Stimulated activated CD4-positive, alpha-beta T cell treated with anti-CD3 and anti-CD28 coated beads, Interleukin-12 subunit alpha, Interleukin-12 subunit beta, amount 100 ng/mL, for 4 hours (primary cell): ENCODE measurements around the gene GTF2F2.

Source experiments
- DNase-seq: peaks from one replicate; pipeline ENCODE4 v3.0.0-alpha.2; 2020

GTF2F2 gene

GRCh38 chr13:45132369-45133064 is 12.2 kb downstream of the GTF2F2 start:
- no peak for DNase-seq

GRCh38 chr13:45133396-45134118 is 13.2 kb downstream of the GTF2F2 start:
- DNase-seq = no peak

GRCh38 chr13:45136741-45137504 is 16.6 kb downstream of the GTF2F2 start:
- no peak for DNase-seq

- DNase-seq = no peak
Observed at GRCh38 chr13:45137526-45137925, 17.2 kb downstream of the GTF2F2 start.

DNA sequence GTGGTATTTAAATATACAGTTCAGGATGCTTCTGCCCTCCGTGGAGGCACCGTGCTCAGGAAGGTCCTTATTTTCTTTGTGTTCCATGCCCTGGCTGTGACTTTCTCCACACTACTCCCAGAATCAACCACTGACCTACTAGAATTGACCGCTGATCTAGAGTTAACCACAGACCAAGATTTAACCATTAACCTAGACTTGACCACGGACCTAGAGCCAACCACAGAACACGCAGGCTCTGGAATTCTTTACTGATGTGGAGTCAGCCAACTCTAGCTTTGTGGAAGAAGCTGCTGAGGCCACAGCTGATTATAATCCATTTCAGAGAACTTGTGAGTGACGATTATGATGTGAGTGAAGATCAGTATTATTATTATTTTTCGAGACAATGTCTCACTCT is 18.0 kb downstream of the GTF2F2 start:
- no peak for DNase-seq

- no peak for DNase-seq
Observed at GRCh38 chr13:45141369-45141768, 21.1 kb downstream of the GTF2F2 start.

DNA sequence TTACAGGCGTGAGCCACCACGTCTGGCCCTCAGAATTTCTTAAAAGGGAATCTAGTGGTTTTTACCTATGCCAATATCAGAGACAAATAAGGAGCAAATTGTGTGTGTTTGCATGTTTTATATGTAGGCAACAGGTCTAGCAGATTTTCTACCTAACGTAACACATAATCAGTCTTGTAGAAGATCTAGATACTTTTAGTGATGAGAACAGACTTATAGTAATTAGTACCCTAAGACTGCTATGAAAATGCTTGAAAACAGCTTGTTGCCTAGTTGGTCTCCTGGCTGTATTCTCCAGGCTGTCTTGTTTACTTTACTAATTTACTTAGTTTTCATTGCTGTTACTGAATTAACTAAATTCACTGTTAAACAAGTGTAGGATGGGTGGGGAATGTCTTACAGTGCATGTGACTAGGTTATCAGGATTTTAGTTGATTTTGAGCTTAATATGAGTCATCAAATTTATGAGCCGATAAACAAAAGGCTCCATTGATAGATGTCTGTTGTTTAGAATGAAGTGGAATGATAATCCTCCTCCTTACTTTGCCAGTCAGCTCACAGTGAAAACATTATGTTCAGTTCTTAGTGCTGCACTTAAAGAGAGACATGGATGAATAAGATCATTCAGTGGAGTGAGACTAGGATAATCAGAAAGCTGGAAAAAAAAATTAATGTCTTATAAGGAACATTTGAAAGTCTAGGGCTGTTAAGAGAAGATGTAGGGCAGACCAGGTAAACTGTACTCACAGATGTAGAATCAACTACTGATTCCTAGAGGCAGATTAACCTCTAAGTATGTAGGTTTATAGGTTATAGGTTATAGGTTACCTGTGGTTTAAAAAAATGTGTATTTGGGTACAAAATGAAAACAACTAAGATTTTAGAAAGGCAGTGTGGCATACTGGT is 22.4 kb downstream of the GTF2F2 start:
- no peak for DNase-seq

DNA sequence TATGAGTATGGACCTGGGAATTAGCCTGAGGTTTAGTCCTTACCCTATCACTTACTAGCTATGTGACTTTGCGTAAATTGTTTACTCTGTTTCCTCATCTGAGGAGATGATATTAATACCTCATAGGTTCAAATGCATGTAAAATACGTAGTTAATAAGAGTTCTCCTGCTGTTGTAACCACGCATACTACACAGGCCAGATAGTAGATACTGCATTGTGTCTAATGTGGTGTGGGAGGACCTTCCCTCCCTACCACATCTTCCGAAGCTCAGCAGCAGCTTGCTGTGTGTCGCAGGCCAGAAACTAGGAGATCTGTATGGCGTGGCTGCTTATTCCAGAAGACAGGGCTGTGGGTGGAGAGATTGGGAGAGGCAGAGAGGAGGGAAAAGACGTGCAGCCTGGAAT is 23.0 kb downstream of the GTF2F2 start:
- no peak for DNase-seq

- no peak for DNase-seq
Observed at GRCh38 chr13:45149964-45150363, 29.7 kb downstream of the GTF2F2 start.

- DNase-seq = no peak
Observed at GRCh38 chr13:45156565-45157361, 36.5 kb downstream of the GTF2F2 start.

DNA sequence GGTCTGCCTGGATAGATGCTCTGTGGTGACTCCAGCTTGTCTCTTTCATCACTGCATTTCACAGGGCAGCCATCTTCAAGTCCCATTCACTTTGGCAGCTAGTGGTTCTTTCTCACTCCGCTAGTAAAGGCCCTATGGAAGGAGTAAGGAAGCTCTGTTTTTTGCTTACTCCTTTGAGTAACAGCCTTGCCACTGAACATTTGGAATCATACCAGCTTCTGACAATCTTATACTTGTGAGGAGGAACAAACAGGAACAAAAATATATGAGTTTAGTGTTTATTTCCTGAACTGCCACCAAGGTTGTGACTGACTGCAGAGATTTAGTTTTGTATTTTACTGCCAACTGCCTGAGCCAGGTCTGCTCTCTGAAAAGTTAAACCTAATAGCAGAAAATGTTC is 41.9 kb downstream of the GTF2F2 start:
- DNase-seq = no peak

DNA sequence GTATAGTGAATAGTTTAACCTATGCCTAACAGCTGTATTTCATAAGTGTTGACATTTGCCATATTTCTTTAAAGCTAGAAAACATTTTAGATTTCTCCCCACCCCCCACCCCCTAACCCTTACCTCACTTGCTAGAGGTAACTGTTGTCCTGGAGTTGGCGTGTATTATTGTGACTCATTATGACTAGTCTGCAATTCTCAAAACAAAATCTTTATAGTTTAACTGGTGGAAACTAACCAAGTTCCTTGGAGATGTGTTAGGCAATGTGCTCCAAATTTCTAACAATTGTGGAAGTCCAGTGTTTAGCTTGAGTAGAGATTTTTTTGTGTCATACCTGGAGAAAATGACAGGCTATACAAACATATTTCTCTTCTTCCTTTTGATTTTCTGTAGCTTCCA is 42.5 kb downstream of the GTF2F2 start:
- DNase-seq = no peak

DNA sequence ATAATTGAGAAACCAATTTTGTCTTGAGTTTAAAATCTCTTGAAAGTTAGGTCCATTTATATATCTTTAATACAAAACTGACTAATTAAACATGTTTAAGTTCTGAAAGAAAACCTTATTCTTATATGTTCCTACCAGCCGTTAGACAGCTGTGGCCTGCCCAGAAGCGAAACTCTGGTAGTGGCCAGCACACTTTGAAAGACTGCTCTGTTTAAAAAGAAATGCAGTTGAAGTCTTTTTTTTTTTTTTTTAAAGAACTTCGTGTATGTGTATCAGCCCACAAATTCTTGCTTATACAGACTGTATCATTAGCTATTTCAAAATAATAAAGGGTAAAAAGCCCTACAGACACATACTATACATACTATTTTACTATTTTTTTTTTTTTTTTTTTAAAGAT is 46.5 kb downstream of the GTF2F2 start:
- DNase-seq = no peak

- DNase-seq = no peak
Observed at GRCh38 chr13:45167611-45168554, 47.6 kb downstream of the GTF2F2 start.

- no peak for DNase-seq
Observed at GRCh38 chr13:45168555-45168930, 48.2 kb downstream of the GTF2F2 start.

GRCh38 chr13:45174478-45174877 is 54.2 kb downstream of the GTF2F2 start:
- DNase-seq = no peak

- DNase-seq = no peak
Observed at GRCh38 chr13:45178349-45179162, 58.2 kb downstream of the GTF2F2 start.

DNA sequence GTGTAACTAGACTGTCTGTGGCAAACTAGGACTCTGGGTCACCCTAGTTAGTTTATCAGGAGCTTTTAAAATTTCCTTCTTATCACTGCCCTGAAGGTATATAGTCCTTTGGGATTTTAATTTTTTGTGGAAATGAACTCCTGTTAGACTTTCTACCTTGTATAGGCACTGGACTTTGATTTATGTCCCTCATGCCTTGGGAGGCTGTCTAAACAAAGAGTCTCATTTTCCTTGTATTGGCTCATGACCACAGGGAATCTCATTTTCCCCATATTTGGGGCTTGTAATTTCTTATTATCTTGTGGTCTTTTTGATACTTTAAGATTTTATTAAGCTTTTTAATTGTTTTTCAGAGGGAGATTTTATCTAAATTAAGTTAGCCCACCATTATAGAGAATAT is 59.1 kb downstream of the GTF2F2 start:
- no peak for DNase-seq

DNA sequence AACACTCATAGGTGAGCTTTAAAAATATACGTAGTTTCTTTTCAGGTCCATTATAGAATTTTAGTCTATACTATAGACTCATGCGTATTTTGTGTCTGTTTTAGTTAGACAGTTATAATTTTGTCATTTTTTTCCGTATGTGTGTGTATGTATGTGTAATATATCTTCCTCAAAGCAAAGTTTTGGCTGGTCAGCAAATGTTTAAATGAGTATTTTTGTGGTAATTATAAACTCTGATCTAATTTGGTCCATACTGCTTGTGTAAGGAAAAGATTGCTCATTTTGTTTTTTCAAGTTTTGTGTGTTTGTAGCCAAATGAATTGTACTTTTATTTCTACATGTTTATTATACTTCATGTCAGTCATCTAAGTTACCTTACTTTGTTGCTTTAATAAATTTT is 60.0 kb downstream of the GTF2F2 start:
- no peak for DNase-seq
